ENCODE results near the gene ATP6V0E1. TPM values are rescaled to one million over a fixed set of nuclear protein-coding genes. Genes with fewer than 3 reads are reported as not detected.

The ATP6V0E1 gene
- polyA plus RNA-seq, 1 donor from 2014 or later = 53.0 TPM

DNA sequence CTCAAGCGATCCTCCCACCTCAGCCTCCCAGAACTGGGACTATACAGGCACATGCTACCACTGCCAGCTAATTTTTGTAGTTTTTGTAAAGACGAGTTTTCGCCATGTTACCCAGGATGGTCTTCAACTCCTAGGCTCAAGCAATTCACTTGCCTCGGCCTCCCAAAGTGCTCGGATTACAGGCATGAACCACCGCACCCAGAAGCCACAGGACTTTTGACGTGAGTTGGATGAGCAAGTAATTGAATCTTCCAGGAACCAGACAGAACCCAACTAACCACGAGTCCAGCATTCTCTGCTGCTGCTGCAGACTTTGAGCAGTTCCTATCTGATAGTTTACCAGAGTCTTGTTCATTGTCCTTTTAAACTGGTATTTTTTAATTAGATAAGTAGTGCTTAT is 9.6 kb upstream of the ATP6V0E1 start:
- Histone ChIP-seq H4K20me1 (ENCODE audit: insufficient read depth) (no peaks in the 10 kb centered on the region), H3K36me3 (ENCODE audit: insufficient read depth, low read length) (no peaks in the 10 kb centered on the region), H3K9me2 (ENCODE audit: insufficient read depth, low read length) (no peaks in the 10 kb centered on the region), H3K4me2 (ENCODE audit: low read length) (no peak overlapping the region), H3K27ac (ENCODE audit: low read length) (no peak overlapping the region), H3K27me3 (ENCODE audit: insufficient read depth, low read depth, low read length) (no peaks in the 10 kb centered on the region), H3K79me2 (replicated peaks; ENCODE audit: insufficient read depth, low read length) (no peaks in the 10 kb centered on the region), H3K9me3 (ENCODE audit: low read length) (no peaks in the 10 kb centered on the region), H3K4me3 (ENCODE audit: low read length) (no peak overlapping the region), H3K9ac (ENCODE audit: low read length) (no peak overlapping the region), H3F3A (ENCODE audit: insufficient read depth, low read length, poor library complexity, severe bottlenecking) (no peaks in the 10 kb centered on the region), H2AFZ (ENCODE audit: low read depth, low read length) (no peak overlapping the region)
- TF ChIP-seq EZH2 (IDR thresholded peaks at IDR 0.05; ENCODE audit: borderline replicate concordance, insufficient read depth, low read length, poor library complexity, severe bottlenecking) = no peak

DNA sequence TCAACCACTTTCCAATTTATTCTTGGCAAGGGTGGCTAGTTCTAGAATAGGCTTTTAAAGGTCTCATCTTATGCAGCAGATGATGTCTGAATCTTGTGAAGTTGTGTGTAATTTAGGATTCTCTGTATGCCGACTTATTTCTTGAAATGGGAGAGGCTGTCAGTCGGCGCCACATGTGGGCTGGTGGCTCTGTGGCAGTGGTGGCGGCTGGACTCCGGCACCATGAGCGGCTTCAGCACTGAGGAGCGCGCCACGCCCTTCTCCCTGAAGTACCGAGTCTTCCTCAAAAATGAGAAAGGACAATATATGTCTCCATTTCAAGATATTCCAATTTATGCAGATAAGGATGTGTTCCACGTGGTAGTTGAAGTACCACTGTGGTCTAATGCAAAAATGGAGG is 8.3 kb upstream of the ATP6V0E1 start:
- Histone ChIP-seq H3F3A (ENCODE audit: insufficient read depth, low read length, poor library complexity, severe bottlenecking) (no peaks in the 10 kb centered on the region), H3K4me2 (ENCODE audit: low read length) (no peak overlapping the region), H3K9ac (ENCODE audit: low read length) (no peak overlapping the region), H2AFZ (ENCODE audit: low read depth, low read length) (no peak overlapping the region), H3K36me3 (ENCODE audit: insufficient read depth, low read length) (no peaks in the 10 kb centered on the region), H3K27ac (ENCODE audit: low read length) (no peak overlapping the region), H3K79me2 (replicated peaks; ENCODE audit: insufficient read depth, low read length) (no peaks in the 10 kb centered on the region), H3K4me3 (ENCODE audit: low read length) (no peak overlapping the region), H3K9me2 (ENCODE audit: insufficient read depth, low read length) (no peaks in the 10 kb centered on the region), H3K9me3 (ENCODE audit: low read length) (no peaks in the 10 kb centered on the region), H4K20me1 (ENCODE audit: insufficient read depth) (no peaks in the 10 kb centered on the region), H3K27me3 (ENCODE audit: insufficient read depth, low read depth, low read length) (no peaks in the 10 kb centered on the region)
- TF ChIP-seq MXI1 (conservative IDR thresholded peaks at IDR 0.05; ENCODE audit: poor library complexity, severe bottlenecking) (no peak), CTCF (IDR thresholded peaks at IDR 0.05; ENCODE audit: poor library complexity, severe bottlenecking) (no peak)
- TF ChIP-seq, protein P1, sequence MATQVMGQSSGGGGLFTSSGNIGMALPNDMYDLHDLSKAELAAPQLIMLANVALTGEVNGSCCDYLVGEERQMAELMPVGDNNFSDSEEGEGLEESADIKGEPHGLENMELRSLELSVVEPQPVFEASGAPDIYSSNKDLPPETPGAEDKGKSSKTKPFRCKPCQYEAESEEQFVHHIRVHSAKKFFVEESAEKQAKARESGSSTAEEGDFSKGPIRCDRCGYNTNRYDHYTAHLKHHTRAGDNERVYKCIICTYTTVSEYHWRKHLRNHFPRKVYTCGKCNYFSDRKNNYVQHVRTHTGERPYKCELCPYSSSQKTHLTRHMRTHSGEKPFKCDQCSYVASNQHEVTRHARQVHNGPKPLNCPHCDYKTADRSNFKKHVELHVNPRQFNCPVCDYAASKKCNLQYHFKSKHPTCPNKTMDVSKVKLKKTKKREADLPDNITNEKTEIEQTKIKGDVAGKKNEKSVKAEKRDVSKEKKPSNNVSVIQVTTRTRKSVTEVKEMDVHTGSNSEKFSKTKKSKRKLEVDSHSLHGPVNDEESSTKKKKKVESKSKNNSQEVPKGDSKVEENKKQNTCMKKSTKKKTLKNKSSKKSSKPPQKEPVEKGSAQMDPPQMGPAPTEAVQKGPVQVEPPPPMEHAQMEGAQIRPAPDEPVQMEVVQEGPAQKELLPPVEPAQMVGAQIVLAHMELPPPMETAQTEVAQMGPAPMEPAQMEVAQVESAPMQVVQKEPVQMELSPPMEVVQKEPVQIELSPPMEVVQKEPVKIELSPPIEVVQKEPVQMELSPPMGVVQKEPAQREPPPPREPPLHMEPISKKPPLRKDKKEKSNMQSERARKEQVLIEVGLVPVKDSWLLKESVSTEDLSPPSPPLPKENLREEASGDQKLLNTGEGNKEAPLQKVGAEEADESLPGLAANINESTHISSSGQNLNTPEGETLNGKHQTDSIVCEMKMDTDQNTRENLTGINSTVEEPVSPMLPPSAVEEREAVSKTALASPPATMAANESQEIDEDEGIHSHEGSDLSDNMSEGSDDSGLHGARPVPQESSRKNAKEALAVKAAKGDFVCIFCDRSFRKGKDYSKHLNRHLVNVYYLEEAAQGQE (IDR thresholded peaks at IDR 0.05; ENCODE audit: borderline replicate concordance) = no peak

GRCh38 chr5:172979778-172980177 is 3.8 kb upstream of the ATP6V0E1 start:
- TF ChIP-seq, protein P1 (IDR thresholded peaks at IDR 0.05; ENCODE audit: borderline replicate concordance) = no peak
- TF ChIP-seq TAF1 (IDR thresholded peaks at IDR 0.05; ENCODE audit: low read depth) (no peak), SMC3 (conservative IDR thresholded peaks at IDR 0.05; ENCODE audit: poor library complexity) (no peak), POLR2AphosphoS5 (IDR thresholded peaks at IDR 0.05) (no peak), EP300 (conservative IDR thresholded peaks at IDR 0.05; ENCODE audit: poor library complexity, severe bottlenecking) (no peak), EZH2 (IDR thresholded peaks at IDR 0.05; ENCODE audit: borderline replicate concordance, insufficient read depth, low read length, poor library complexity, severe bottlenecking) (no peak), MXI1 (conservative IDR thresholded peaks at IDR 0.05; ENCODE audit: poor library complexity, severe bottlenecking) (no peak), RAD21 (conservative IDR thresholded peaks at IDR 0.05) (no peak), CTCF (IDR thresholded peaks at IDR 0.05; ENCODE audit: poor library complexity, severe bottlenecking) (no peak)
- Histone ChIP-seq H2AFZ (ENCODE audit: low read depth, low read length) (no peak overlapping the region), H3K9me2 (ENCODE audit: insufficient read depth, low read length) (no peaks in the 10 kb centered on the region), H3K36me3 (ENCODE audit: insufficient read depth, low read length) (no peaks in the 10 kb centered on the region), H3K4me3 (ENCODE audit: low read length) (no peak overlapping the region), H3F3A (ENCODE audit: insufficient read depth, low read length, poor library complexity, severe bottlenecking) (no peaks in the 10 kb centered on the region), H3K27me3 (ENCODE audit: insufficient read depth, low read depth, low read length) (no peaks in the 10 kb centered on the region), H3K9ac (ENCODE audit: low read length) (no peak overlapping the region), H3K79me2 (replicated peaks; ENCODE audit: insufficient read depth, low read length) (peaks cover 10% of the 10 kb centered on the region), H4K20me1 (ENCODE audit: insufficient read depth) (no peaks in the 10 kb centered on the region), H3K27ac (ENCODE audit: low read length) (no peak overlapping the region), H3K4me2 (ENCODE audit: low read length) (no peak overlapping the region), H3K9me3 (ENCODE audit: low read length) (no peaks in the 10 kb centered on the region)
